Kidney capillary endothelial cell (primary cell): ENCODE results near the gene PCDHAC1.
"Not testable (repeated sequence)": the region's sequence is repeated elsewhere in the genome, so short reads cannot be mapped to it uniquely, and the experiment has no call there.

ENCODE experiments used
- DNase-seq: peaks from one replicate; pipeline ENCODE4 v3.0.0-alpha.2; 2018; ENCODE audit warnings: low spot score

PCDHAC1 gene, protein sequence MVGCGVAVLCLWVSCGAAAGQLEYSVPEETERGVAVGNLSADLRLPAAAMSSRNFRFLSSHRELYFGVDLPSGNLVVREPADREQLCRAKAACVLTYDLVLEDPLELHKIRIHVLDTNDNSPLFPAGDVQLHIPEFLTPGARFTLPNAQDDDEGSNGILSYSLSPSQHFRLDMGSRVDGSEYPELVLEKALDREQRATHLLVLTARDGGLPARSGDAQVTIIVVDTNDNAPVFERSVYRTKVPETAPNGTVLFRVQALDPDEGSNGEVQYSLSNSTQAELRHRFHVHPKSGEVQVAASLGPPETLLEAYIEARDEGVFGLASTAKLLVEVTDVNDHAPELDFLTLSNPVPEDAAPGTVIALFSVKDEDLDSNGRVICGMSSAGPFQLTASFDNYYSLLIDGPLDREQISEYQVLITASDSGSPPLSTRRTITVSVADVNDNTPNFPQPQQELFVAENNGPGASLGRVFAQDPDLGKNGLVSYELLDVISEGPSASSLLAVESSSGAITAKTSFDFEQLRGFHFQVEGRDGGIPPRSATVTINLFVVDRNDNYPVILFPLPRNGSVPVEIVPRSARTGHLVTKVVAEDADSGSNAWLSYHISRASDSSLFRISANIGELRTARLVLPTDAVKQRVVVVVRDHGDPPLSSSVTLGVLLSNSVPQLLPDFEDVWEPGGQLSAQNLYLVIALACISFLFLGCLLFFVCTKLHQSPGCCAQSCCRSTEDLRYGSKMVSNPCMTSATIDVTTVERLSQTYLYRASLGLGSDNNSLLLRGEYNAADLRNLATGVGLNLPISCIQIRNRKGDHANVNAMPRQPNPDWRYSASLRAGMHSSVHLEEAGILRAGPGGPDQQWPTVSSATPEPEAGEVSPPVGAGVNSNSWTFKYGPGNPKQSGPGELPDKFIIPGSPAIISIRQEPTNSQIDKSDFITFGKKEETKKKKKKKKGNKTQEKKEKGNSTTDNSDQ

DNA sequence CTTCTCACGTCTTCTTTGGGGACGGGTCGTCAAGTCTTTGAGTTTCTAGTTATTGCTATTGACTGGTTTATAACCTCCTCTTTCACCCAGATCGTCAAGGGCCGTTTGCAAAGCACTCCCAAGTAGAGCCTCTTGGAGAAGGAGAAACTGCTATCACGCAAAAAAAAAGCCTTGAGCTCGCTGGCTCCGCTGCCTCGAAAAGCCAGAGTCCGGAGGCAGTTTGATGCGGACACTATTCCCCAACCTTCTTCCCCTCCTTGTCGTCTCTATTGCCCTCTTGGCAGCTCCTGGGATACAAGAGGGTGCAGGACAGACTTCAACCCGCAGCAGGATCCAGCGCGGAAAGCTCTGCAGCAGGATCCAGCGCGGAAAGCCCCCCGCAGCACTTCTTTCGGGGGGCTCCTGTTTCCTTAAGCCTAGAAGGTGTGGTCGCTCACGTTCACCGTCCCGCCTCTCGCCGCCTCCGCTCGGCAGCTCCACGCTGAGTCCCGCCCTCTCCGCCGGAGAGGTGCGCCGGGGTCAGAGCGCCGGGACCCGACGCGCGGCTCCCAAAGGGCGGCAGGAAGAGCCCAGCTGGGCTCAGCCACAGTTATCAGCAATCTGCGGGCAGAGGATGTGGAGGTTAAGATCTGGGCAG lies at the start of gene PCDHAC1:
PCDHAC1 (plus strand) TSS at position 494 of the 637 bp plus-strand sequence. CDS start 594 bp downstream, outside the sequence.
- DNase-seq = no peak

DNA sequence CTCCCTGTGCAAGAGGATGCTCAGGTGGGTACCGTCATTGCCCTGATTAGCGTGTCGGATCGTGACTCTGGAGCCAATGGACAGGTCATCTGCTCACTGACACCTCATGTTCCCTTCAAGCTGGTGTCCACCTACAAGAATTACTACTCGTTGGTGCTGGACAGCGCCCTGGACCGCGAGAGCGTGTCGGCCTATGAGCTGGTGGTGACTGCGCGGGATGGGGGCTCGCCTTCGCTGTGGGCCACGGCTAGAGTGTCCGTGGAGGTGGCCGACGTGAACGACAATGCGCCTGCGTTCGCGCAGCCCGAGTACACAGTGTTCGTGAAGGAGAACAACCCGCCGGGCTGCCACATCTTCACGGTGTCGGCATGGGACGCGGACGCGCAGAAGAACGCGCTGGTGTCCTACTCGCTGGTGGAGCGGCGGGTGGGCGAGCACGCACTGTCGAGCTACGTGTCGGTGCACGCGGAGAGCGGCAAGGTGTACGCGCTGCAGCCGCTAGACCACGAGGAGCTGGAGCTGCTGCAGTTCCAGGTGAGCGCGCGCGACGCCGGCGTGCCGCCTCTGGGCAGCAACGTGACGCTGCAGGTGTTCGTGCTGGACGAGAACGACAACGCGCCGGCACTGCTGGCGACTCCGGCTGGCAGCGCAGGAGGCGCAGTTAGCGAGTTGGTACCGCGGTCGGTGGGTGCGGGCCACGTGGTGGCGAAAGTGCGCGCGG lies 49.4 kb upstream of the PCDHAC1 start:
- DNase-seq = not testable (repeated sequence)

DNA sequence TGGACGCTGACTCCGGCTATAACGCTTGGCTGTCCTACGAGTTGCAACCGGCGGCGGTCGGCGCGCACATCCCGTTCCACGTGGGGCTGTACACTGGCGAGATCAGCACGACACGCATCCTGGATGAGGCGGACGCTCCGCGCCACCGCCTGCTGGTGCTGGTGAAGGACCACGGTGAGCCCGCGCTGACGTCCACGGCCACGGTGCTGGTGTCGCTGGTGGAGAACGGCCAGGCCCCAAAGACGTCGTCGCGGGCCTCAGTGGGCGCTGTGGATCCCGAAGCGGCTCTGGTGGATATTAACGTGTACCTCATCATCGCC lies 48.9 kb upstream of the PCDHAC1 start:
- DNase-seq = no peak

DNA sequence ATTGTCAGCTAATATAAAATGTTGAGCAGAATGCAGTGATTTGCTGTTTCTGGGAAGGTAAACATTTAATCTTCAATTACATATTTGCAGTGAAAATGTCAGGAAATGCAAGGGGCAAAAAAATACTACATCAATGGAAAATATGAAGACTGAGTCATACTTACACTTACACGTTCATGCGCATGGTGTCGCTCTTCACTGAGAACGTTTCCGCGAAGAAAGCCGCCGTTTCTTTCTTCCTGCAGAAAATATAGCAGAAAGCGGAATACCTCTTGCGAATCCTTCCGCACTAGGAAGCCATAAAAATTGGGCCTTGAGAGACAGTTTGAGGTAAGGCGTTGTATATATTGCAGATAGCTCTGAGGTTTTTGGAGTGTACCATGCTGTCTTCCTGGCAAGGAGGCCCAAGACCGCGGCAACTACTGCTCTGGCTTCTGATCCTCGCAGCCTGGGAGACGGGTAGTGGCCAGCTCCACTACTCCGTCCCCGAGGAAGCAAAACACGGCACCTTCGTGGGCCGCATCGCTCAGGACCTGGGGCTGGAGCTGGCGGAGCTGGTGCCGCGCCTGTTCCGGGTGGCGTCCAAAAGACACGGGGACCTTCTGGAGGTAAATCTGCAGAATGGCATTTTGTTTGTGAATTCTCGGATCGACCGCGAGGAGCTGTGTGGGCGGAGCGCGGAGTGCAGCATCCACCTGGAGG lies 44.1 kb upstream of the PCDHAC1 start, which contains the start of gene PCDHA13:
PCDHA13 (plus strand) TSS at position 236 of the 702 bp plus-strand sequence; CDS start at position 381, 145 bp downstream.
- DNase-seq = no peak

DNA sequence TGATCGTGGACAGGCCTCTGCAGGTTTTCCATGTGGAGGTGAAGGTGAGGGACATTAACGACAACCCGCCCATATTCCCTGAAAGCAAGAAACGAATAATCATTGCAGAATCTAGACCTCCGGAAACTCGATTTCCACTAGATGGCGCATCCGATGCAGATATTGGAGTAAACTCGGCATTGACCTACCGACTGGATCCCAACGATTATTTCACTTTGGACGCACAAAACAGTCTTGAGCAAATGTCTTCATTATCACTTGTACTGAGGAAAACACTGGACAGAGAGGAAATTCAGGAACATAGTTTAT lies 43.6 kb upstream of the PCDHAC1 start:
- DNase-seq = no peak

DNA sequence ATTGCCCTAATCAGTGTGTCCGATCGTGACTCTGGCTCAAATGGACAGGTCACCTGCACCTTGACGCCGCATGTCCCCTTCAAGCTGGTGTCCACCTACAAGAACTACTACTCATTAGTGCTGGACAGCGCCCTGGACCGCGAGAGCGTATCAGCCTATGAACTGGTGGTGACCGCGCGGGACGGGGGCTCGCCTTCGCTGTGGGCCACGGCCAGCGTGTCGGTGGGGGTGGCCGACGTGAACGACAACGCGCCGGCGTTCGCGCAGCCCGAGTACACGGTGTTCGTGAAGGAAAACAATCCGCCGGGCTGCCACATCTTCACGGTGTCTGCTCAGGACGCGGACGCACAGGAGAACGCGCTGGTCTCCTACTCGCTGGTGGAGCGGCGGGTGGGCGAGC lies 42.7 kb upstream of the PCDHAC1 start:
- DNase-seq = no peak

DNA sequence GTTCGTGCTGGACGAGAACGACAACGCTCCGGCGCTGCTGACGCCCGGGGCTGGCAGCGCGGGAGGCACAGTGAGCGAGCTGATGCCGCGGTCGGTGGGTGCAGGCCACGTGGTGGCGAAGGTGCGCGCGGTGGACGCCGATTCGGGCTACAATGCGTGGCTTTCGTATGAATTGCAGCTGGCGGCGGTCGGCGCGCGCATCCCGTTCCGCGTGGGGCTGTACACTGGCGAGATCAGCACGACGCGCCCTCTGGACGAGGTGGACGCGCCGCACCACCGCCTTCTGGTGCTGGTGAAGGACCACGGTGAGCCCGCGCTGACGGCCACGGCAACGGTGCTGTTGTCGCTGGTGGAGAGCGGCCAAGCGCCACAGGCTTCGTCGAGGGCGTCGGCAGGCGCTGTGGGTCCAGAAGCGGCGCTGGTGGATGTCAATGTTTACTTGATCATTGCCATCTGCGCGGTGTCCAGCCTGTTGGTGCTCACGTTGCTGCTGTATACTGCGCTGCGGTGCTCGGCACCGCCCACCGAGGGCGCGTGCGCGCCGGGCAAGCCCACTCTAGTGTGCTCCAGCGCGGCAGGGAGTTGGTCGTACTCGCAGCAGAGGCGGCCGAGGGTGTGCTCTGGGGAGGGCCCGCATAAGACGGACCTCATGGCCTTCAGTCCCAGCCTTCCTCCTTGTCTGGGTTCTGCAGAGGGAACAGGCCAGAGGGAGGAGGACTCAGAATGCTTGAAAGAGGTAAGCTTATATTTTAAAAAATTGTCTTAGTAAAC lies 42.0 kb upstream of the PCDHAC1 start:
- DNase-seq = no peak

DNA sequence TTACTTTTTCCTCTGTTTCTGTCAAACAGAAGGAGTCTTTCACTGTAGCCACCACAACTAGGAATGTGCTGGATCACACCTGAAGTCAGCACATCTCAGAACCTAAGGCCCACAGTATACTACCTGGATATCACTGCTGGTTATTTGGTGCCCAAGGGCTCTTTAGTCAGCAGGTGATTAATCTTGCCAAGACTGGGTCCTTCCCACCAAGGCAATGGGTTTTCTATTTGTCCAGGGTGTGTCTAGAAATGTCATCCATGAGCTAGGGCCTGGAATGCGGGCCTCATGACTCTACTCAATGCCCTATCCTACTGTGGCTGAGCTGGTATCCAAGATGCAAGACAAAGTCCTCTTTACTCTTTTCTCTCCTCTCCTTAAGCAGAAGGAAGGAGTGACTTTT lies 9.8 kb upstream of the PCDHAC1 start:
- no peak for DNase-seq

DNA sequence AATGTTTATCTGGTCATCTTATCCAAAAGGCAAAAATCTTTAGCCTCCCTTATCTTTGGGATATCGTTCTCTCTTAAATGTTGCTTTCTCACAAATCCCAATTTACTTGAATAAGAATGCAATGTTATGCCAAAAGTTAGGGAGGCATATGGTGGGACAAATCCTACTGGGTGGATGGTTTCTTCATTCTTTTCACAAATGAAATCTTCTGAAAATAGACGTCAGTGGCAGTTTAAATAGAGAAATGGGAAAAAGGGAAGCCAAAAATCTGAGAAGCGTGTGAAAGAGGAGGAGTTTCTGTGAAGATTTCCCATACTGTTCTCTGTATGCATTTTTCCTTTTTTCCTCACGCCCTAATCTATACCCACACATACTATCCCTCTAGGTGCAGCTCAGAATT lies 2.5 kb upstream of the PCDHAC1 start:
- no peak for DNase-seq

DNA sequence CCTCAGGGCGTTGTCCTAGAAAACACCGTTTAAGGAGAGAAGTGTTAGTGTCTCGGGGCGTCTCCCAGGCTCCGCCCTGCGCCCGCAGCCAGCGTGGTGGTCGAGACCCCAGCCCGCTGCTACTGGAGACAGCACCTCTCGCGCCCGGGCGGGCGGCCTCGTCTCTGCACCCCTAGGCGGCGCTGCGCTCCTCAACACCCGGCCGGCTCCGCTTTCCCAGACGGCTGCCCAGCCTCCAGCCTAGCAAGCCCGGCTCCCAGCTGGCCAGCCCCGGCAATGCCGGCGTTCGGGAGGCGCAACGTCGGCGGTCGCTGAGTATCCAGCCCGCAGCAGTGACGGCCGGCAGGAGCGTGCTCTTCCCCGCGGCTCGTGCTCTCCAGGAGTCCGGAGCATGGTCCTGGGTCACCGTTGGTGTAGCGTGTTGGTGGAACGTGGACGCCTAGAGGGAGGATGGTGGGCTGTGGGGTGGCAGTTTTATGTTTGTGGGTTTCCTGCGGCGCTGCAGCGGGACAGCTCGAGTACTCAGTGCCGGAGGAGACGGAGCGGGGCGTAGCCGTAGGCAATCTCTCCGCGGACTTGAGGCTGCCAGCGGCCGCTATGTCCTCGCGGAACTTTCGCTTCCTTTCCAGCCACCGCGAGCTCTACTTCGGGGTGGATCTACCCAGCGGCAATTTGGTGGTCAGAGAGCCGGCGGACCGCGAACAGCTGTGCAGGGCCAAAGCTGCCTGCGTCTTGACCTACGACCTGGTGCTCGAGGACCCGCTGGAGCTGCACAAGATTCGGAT lies 536 bp downstream of the PCDHAC1 start:
- DNase-seq = no peak

DNA sequence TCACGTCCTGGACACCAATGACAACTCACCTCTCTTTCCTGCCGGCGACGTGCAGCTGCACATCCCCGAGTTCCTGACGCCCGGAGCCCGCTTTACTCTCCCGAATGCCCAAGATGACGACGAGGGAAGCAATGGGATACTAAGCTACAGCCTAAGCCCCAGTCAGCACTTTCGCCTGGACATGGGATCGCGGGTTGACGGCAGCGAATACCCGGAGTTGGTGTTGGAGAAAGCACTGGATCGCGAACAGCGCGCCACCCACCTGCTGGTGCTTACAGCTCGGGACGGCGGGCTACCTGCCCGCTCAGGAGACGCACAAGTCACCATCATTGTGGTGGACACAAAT lies 1.1 kb downstream of the PCDHAC1 start:
- no peak for DNase-seq

DNA sequence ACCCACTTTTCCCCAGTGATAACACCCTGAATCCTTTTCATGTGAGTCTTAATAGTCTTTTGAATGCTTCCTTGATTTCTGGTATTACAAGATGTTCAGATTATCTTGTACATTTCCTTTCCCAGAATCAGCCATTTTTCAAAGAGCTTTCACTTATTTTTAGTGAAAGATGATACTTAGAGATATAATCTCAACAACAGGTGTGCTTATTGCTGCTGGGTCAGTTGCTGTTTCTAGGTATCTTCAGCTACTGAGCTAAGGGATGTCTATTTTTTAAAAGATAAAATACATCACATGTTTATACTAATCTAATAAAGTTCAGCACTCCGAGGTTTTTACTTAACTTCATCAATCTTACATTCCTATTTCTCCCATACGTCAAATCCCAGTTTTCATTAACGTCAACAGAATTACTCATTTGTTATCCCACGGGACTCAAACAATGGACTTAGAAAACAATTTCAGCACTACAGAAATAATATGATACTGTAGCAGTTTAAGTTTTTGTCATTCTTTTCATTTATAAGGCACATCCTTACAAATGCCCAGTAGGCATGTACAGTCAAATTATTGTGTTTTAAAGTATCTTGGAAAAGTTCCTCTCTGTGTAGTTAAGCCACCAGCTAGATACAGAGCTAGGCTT lies 9.0 kb downstream of the PCDHAC1 start:
- DNase-seq = no peak

DNA sequence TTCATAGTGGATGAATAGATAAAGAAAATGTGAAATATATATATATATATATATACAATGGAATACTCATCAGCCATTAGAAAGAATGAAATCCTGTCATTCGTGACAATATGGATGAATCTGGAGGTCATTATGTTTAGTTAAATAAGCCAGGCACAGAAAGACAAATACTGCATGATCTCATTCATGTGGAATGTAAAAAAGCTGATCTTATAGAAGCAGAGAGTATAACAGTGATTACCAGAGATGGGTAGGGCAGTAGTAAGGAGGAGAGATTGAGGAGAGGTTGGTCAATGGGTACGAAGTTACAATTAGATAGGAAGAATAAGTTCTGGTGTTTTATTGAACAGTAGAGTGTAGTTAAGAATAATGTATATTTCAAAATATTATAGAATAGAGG lies 20.5 kb downstream of the PCDHAC1 start:
- DNase-seq = no peak

DNA sequence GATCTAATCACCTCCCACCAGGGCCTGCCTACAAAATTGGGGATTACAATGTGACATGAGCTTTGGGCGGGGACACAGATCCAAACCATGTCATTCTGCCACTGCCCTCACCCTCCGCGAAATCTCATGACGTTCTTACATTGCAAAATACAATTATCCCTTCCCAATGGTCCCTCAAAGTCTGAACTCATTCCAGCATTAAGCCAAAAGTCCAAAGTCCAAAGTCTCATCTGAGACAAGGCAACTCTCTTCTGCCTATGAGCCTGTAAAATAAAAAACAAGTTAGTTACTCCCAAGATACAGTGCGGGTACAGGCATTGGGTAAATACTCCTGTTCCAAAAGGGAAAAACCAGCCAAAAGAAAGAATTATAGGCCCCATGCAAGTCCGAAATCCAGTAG lies 25.5 kb downstream of the PCDHAC1 start:
- no peak for DNase-seq

DNA sequence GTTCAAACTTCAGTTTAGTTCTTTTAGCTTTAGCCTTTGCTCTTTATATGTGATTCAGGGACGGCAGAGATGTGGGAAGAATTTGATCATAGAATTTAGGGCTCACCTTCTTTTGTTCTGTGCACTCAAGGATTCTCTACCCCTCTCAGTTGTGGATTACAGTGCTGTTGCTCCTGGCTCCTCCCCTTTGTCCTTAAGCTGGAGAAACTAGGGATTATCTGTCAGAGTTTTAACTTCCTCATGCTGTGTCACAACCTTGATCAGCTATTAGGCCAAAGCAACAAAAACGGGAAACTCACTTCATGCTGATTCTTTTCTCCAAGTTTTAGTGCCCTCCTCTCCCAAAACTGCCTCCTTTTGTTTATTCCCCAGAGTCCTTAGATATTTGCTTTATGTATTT lies 27.1 kb downstream of the PCDHAC1 start:
- no peak for DNase-seq

DNA sequence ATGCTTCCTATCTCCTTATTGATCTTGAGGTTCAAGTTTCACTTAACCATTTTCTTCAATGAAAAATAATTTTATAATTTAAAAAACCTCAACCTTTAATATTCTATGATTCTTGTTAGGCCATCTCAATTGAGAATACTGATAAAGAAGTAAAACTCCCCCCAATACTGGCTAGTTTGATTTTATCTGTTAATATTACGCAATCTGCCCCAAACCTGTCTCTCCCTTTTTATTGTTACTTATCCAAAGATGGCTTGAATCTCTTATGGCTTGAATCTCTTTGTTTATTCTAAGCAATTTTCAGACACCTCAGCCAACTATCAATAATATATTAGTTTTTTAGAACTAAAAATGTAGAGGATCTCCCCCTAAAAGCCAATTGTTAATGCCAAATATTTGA lies 36.1 kb downstream of the PCDHAC1 start:
- DNase-seq = no peak

DNA sequence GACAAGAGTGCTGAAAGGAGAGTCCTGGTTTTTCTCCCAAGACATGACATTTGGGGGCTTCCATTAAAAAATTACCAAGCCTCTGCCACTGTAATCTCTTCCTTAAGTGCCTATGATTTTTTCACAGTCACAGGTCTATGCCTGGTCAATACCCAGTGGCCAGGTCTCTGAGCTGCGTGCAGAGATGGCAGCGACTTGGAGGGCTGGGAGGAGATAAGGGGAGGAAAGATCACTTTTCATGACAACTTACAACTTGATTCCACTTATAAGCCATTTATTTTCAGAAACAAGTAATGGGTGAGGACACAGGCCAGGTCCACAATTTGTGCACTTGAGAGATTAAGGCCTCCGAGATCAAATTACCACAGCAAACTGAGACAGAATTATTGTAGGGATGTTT lies 38.3 kb downstream of the PCDHAC1 start:
- no peak for DNase-seq

DNA sequence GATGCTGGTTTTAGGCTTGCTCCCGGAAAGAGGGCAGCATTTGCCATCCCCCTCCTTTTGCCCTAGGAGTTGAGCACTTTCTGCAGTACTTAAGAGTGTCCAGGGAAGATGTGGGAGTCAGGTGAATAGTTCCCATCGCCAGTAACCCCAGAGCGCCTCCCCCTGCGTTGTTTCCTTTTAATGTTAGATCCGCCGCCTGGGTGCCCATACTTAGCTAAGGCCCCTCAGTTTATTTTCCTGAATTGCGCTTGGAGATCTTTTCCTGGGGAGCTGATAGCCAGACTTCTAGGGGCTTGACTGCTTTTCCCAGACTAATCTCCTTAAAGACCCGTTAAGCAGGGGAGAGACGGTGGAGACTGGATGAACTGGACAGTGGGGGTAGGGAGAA lies 39.8 kb downstream of the PCDHAC1 start:
- no peak for DNase-seq
